Keratinocyte (primary cell): ENCODE measurements around the gene CPA3. TPM values are rescaled to one million over a fixed set of nuclear protein-coding genes. Genes with fewer than 3 reads are reported as not detected.

Experiments used
- DNase-seq: peaks from one replicate; pipeline ENCODE4 v3.0.0-alpha.2; 2011; ENCODE audit warnings: low read depth, missing footprints, low spot score
- FAIRE-seq: peaks from 2 replicates; lab custom pipeline; 2011; peaks lifted over from hg19 to GRCh38; lab: Jason Lieb, UNC
- H2AFZ ChIP-seq: 2 replicates; pipeline ENCODE4 v1.6.0; 2012; ENCODE audit warnings: low read length, control low read depth, inconsistent platforms; ENCODE audit not compliant: control insufficient read depth
- H3K27ac ChIP-seq: 2 replicates; pipeline ENCODE4 v1.5.1; 2011; ENCODE audit warnings: low read length; ENCODE audit not compliant: control insufficient read depth, insufficient read depth
- H3K27me3 ChIP-seq: 3 replicates; pipeline ENCODE4 v1.6.0; 2011; ENCODE audit warnings: low read length; ENCODE audit not compliant: control insufficient read depth, insufficient read depth; ENCODE audit errors: extremely low read depth
- H3K36me3 ChIP-seq, 2 experiments: 2 replicates in 1 of 2; 3 replicates in 1 of 2; pipeline ENCODE4 v1.5.1; 2011; ENCODE audit warnings: low read length in 2 of 2, mild to moderate bottlenecking in 1 of 2; ENCODE audit not compliant: control insufficient read depth in 2 of 2, insufficient read depth in 2 of 2; ENCODE audit errors: extremely low read depth in 1 of 2
- H3K4me1 ChIP-seq: 3 replicates; pipeline ENCODE4 v1.5.1; 2011; ENCODE audit warnings: low read length; ENCODE audit not compliant: control insufficient read depth, insufficient read depth; ENCODE audit errors: extremely low read depth
- H3K4me2 ChIP-seq: 3 replicates; pipeline ENCODE4 v1.6.0; 2011; ENCODE audit warnings: low read depth, low read length; ENCODE audit not compliant: control insufficient read depth, insufficient read depth; ENCODE audit errors: extremely low read depth
- H3K4me3 ChIP-seq, 3 experiments: fragments of 200-600 bp in 1 of 3; sonication (generic) in 1 of 3; 2 replicates in 2 of 3; 3 replicates in 1 of 3; pipeline ENCODE4 v1.5.1; 2011 to 2016; ENCODE audit warnings: low read length in 3 of 3, mild to moderate bottlenecking in 3 of 3, control low read depth in 2 of 3, inconsistent platforms in 1 of 3, low read depth in 1 of 3, mixed read lengths in 1 of 3, mixed run types in 1 of 3, moderate library complexity in 1 of 3; ENCODE audit not compliant: control insufficient read depth in 2 of 3, insufficient read depth in 2 of 3; ENCODE audit errors: extremely low read depth in 1 of 3
- H3K79me2 ChIP-seq: 2 replicates; pipeline ENCODE4 v1.6.0; 2012; ENCODE audit warnings: low read length; ENCODE audit not compliant: control insufficient read depth, insufficient read depth
- H3K9ac ChIP-seq: 3 replicates; pipeline ENCODE4 v1.6.0; 2011; ENCODE audit warnings: low read length; ENCODE audit not compliant: control insufficient read depth, insufficient read depth; ENCODE audit errors: extremely low read depth
- H3K9me1 ChIP-seq: 3 replicates; pipeline ENCODE4 v1.6.0; 2011; ENCODE audit warnings: low read length; ENCODE audit not compliant: control insufficient read depth, insufficient read depth; ENCODE audit errors: extremely low read depth
- H3K9me3 ChIP-seq: 2 replicates; pipeline ENCODE4 v1.5.1; 2012; ENCODE audit warnings: low read depth, low read length; ENCODE audit not compliant: control insufficient read depth
- H4K20me1 ChIP-seq: 3 replicates; pipeline ENCODE4 v1.6.0; 2011; ENCODE audit warnings: low read length; ENCODE audit not compliant: control insufficient read depth, insufficient read depth; ENCODE audit errors: extremely low read depth
- CTCF ChIP-seq, 3 experiments: IDR thresholded peaks in 1 of 3; conservative IDR thresholded peaks in 1 of 3; optimal IDR thresholded peaks in 1 of 3; 2 replicates in 2 of 3; 3 replicates in 1 of 3; pipeline versions ENCODE3 to v1.5.1; 2011; ENCODE audit warnings: low read length in 3 of 3, mild to moderate bottlenecking in 3 of 3, moderate library complexity in 2 of 3, control low read depth in 1 of 3, inconsistent platforms in 1 of 3; ENCODE audit not compliant: insufficient read depth in 2 of 3; ENCODE audit errors: extremely low read depth in 1 of 3
- EZH2 ChIP-seq: IDR thresholded peaks from one replicate; pipeline ENCODE4 v1.6.1; 2012; ENCODE audit warnings: inconsistent platforms, mild to moderate bottlenecking, low read length, moderate library complexity
- dilution Hi-C: fragments of 300-500 bp; cut with MboI; formaldehyde crosslinking; loops from one replicate; pipeline ENCODE4 v1.7.0; 2020; ENCODE audit warnings: low sequenced_read_pairs; ENCODE audit not compliant: extremely low pct_ligation_motif_present
- polyA plus RNA-seq, 5 experiments: library from polyadenylated mRNA; depleted of rRNA in 3 of 5; stranded (reverse) in 3 of 5; stranded (forward) in 1 of 5; unstranded in 1 of 5; fragments of >200 nt; gene quantifications; 1 replicate in 1 of 5; 2 replicates in 3 of 5; 3 replicates in 1 of 5; pipeline versions ENCODE4 v1.2.1 to v1.2.3, GENCODE V29; 2011 to 2012; ENCODE audit warnings: missing spikeins in 2 of 5, low read depth in 1 of 5, low replicate concordance in 1 of 5

CPA3 gene
- polyA plus RNA-seq, 1 donor (not counting 4 experiments of a cell fraction or from before 2014, with no cell fraction given) = not detected

- dilution Hi-C loops = no loop called here
Measured at GRCh38 chr3:148847351-148847750, 17.7 kb upstream of the CPA3 start.

DNA sequence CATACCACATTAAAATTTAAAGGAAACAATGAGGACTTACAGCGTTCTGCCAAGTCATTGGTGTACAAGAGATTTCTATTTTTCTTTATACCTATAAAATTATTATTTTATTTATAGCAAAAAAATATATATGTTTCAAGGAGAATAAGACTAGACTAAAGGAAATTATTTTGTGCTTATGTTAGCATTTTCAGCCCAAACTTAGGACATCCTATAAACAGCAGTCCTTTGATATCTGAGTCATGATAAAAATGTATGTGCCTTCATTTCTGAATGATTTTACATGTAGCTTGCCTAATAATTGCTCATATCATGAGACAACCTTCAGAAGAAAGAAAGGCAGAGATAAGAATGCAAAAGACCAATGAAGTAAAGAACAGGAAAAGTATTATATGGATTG, 16.7 kb upstream of the CPA3 start:
- H3K27ac ChIP-seq = no peak overlapping the region
- H2AFZ ChIP-seq = no peak overlapping the region
- no peaks in the 10 kb centered on the region for H3K9me3 ChIP-seq
- no peak for DNase-seq
- H3K27me3 ChIP-seq = no peaks in the 10 kb centered on the region
- H3K79me2 ChIP-seq = no peaks in the 10 kb centered on the region
- H4K20me1 ChIP-seq = no peaks in the 10 kb centered on the region
- H3K4me2 ChIP-seq = no peak overlapping the region
- no peak overlapping the region for H3K9ac ChIP-seq
- H3K4me3 ChIP-seq = no peak overlapping the region
- no peaks in the 10 kb centered on the region for H3K9me1 ChIP-seq
- dilution Hi-C loops = no loop called here
- TF ChIP-seq CTCF (optimal IDR thresholded peaks at IDR 0.05 in 1 of 3, IDR thresholded peaks at IDR 0.05 in 1 of 3, conservative IDR thresholded peaks at IDR 0.05 in 1 of 3; ENCODE audit: extremely low read depth in 1 of 3, insufficient read depth in 2 of 3, low read length in 3 of 3) (no peak), EZH2 (no peak)
- H3K36me3 ChIP-seq = no peaks in the 10 kb centered on the region
- H3K4me1 ChIP-seq = no peaks in the 10 kb centered on the region
- FAIRE-seq = no peak

More at GRCh38 chr3:148847351-148847750, 17.7 kb upstream of the CPA3 start:
- DNase-seq (no peak), FAIRE-seq (no peak)
- H3K36me3 ChIP-seq = no peaks in the 10 kb centered on the region
- TF ChIP-seq CTCF (optimal IDR thresholded peaks at IDR 0.05 in 1 of 3, IDR thresholded peaks at IDR 0.05 in 1 of 3, conservative IDR thresholded peaks at IDR 0.05 in 1 of 3; ENCODE audit: extremely low read depth in 1 of 3, insufficient read depth in 2 of 3, low read length in 3 of 3) (no peak), EZH2 (no peak)
- no peaks in the 10 kb centered on the region for H3K79me2 ChIP-seq
- no peaks in the 10 kb centered on the region for H4K20me1 ChIP-seq
- no peaks in the 10 kb centered on the region for H3K4me1 ChIP-seq
- no peaks in the 10 kb centered on the region for H3K9me3 ChIP-seq
- H3K4me3 ChIP-seq = no peak overlapping the region
- no peak overlapping the region for H3K4me2 ChIP-seq
- H3K9ac ChIP-seq = no peak overlapping the region
- H3K27me3 ChIP-seq = no peaks in the 10 kb centered on the region
- no peak overlapping the region for H2AFZ ChIP-seq
- H3K27ac ChIP-seq = no peak overlapping the region
- no peaks in the 10 kb centered on the region for H3K9me1 ChIP-seq
